DOHH2 (cell line): ENCODE results near the gene TARP.

Experiments
- EZH2phosphoT487 ChIP-seq: fragments of 200-600 bp; sonication (generic); IDR thresholded peaks from 2 replicates; pipeline ENCODE4 v1.6.1; 2017; ENCODE audit warnings: borderline replicate concordance, mild to moderate bottlenecking, antibody characterized with exemption, low read length, moderate library complexity, mixed read lengths
- TF ChIP-seq, protein P1 (sequence below): fragments of 200-600 bp; sonication (generic); IDR thresholded peaks from one replicate; pipeline ENCODE4 v1.5.1; 2014; ENCODE audit warnings: antibody characterized with exemption, mild to moderate bottlenecking, low read depth, low read length; ENCODE audit not compliant: poor library complexity, severe bottlenecking

DNA sequence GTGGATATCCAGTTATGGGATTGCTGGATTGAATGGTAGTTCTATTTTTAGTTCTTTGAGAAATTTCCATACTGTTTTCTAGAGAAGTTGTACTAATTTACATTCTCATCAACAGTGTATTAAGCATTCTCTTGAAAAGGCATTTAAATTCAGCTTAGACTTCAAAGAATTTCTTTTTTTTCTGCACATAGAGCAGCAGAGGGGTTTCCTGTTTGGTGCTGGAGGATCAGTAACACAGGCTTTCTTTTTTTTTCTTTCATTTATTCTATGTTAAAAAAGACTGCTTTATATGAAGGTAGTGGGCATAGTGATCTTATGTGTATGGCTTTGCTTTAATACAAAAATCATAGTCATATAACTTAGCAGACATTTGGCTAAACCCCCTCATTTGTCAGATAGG, 47.6 kb upstream of the TARP start:
- TF ChIP-seq, protein P1, sequence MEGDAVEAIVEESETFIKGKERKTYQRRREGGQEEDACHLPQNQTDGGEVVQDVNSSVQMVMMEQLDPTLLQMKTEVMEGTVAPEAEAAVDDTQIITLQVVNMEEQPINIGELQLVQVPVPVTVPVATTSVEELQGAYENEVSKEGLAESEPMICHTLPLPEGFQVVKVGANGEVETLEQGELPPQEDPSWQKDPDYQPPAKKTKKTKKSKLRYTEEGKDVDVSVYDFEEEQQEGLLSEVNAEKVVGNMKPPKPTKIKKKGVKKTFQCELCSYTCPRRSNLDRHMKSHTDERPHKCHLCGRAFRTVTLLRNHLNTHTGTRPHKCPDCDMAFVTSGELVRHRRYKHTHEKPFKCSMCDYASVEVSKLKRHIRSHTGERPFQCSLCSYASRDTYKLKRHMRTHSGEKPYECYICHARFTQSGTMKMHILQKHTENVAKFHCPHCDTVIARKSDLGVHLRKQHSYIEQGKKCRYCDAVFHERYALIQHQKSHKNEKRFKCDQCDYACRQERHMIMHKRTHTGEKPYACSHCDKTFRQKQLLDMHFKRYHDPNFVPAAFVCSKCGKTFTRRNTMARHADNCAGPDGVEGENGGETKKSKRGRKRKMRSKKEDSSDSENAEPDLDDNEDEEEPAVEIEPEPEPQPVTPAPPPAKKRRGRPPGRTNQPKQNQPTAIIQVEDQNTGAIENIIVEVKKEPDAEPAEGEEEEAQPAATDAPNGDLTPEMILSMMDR = no peak
- no peak for TF ChIP-seq EZH2phosphoT487
